PC-9 (cell line): Measurements from ENCODE around the gene ADGRV1.

Experiments
- EZH2 ChIP-seq: fragments of 200-600 bp; sonication (generic); IDR thresholded peaks from 2 replicates; pipeline ENCODE4 v1.8.0; 2017; ENCODE audit warnings: antibody characterized with exemption, low read depth
- TF ChIP-seq, protein P1 (sequence below): fragments of 200-600 bp; sonication (generic); conservative IDR thresholded peaks from 2 replicates; pipeline ENCODE4 v1.6.1; 2017; ENCODE audit warnings: mixed run types, antibody characterized with exemption, mild to moderate bottlenecking, moderate library complexity

DNA sequence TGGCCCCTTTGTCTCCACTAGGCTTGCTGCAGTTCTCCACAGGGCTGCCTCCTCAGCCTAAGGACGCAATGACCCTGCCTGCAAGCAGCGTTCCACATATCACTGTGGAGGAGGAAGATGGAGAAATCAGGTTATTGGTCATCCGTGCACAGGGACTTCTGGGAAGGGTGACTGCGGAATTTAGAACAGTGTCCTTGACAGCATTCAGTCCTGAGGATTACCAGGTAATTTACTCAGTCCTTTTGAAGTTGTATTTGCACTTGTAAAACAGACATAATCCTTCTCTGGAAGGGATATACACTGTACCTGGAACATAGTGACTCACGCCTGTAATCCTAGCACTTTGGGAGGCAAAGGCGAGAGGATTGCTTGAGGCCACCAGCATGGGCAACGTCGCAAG lies 116.6 kb downstream of the ADGRV1 start:
- no peak for TF ChIP-seq EZH2
- TF ChIP-seq, protein P1, sequence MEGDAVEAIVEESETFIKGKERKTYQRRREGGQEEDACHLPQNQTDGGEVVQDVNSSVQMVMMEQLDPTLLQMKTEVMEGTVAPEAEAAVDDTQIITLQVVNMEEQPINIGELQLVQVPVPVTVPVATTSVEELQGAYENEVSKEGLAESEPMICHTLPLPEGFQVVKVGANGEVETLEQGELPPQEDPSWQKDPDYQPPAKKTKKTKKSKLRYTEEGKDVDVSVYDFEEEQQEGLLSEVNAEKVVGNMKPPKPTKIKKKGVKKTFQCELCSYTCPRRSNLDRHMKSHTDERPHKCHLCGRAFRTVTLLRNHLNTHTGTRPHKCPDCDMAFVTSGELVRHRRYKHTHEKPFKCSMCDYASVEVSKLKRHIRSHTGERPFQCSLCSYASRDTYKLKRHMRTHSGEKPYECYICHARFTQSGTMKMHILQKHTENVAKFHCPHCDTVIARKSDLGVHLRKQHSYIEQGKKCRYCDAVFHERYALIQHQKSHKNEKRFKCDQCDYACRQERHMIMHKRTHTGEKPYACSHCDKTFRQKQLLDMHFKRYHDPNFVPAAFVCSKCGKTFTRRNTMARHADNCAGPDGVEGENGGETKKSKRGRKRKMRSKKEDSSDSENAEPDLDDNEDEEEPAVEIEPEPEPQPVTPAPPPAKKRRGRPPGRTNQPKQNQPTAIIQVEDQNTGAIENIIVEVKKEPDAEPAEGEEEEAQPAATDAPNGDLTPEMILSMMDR: no peak
